HT-29 (cell line): Measurements from ENCODE around the gene MAP1LC3B2. TPM values are rescaled to one million over a fixed set of nuclear protein-coding genes. Genes with fewer than 3 reads are reported as not detected.

ENCODE experiments used
- DNase-seq: peaks from one replicate; pipeline ENCODE4 v3.0.0-alpha.2; 2015; ENCODE audit warnings: low spot score
- total RNA-seq: library from RNA; depleted of rRNA; stranded (reverse); fragments of >200 nt; shearing (Covaris generic); gene quantifications from 2 replicates; pipeline ENCODE4 v1.2.3, GENCODE V29; 2014

MAP1LC3B2 gene
- total RNA-seq, 1 experiment from 2014 or later: not detected

DNA sequence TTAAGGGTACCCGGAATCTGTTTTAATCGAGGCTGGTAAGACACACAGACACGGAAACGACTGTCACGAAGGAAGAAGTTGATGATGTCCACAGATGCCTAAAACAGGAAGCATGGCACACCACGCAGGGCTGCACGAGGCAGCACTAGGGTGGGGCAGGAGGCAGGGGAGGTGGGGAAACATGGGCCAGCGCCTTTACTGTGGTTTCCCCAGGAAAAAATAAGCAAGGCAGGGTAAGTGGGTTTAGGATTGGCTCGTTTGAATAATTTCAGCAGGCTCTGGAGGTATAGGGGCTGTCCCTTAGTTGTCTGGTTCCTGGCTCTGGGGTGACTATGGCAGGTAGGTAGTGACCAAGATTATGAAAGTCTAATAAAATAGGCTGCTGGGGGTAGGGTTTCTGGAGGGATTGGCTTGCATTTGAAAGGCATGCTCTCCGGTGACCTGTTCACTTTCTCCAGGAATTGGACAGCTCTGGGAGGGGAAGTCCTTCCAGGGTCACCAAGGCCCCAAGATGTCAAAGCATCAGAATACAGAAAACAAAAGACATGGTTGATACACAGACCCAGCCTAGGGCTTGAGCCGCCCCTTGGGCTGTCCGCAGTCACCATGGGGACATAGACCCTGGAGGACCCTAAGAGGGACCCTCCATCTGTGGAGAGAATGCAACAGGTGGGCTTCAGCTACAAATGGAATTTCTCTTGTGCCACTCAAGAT lies 35.3 kb downstream of the MAP1LC3B2 start:
- DNase-seq: no peak

DNA sequence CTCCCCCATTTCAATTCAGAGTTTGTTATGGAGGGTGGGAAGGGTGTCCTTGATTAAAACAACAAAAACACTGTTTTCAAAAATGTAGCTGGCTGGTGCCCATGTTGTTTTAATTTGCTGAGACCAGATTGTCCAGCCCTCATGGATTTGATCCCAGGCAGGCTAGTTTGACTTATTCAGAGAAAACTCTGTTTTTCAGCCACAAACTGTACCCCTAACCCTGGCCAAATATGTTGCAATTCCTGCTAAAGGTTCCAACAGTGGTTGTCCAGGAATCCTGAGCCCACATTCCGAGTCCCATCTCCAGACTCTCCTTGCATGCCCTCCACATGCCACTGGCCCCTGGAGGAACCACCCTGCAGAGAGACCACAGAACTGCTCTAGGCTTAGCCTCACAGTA lies 36.0 kb downstream of the MAP1LC3B2 start:
- DNase-seq: no peak

DNA sequence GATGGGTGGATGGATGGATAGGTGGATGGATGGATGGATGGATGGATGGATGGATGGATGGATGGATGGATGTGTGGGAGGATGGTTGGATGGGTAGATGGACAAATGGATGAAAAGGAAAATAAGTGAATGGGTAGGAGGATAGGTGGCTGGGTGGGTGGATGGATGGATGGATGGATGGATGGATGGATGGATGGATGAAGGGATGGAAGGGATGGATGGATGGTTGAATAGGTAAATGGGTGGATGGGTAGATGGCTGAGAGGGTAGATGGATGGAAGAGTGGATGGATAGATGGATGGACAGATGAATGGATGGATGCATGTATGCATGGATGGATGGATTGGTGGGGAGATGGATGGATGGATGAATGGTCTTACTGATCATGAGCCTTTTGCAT lies 36.5 kb downstream of the MAP1LC3B2 start:
- DNase-seq: no peak

DNA sequence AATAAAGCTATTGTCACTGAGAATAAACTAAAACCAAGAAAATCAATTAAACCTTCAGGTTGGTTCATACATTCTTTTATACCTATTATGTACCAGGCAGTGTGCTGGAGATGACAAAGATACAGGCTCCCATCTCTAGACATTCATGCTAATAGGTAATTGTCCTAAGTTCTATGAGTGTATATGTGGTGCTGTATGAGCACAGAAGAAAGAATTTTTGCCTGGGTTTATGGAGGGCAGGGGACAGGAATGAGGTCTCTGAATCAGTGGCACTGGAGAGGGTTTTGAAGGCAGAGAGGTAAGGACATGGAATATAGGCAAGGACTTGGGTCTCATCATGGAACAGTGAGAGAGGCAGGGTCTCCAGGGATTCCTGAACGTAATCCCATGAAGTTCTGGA lies 38.7 kb downstream of the MAP1LC3B2 start:
- DNase-seq: no peak

DNA sequence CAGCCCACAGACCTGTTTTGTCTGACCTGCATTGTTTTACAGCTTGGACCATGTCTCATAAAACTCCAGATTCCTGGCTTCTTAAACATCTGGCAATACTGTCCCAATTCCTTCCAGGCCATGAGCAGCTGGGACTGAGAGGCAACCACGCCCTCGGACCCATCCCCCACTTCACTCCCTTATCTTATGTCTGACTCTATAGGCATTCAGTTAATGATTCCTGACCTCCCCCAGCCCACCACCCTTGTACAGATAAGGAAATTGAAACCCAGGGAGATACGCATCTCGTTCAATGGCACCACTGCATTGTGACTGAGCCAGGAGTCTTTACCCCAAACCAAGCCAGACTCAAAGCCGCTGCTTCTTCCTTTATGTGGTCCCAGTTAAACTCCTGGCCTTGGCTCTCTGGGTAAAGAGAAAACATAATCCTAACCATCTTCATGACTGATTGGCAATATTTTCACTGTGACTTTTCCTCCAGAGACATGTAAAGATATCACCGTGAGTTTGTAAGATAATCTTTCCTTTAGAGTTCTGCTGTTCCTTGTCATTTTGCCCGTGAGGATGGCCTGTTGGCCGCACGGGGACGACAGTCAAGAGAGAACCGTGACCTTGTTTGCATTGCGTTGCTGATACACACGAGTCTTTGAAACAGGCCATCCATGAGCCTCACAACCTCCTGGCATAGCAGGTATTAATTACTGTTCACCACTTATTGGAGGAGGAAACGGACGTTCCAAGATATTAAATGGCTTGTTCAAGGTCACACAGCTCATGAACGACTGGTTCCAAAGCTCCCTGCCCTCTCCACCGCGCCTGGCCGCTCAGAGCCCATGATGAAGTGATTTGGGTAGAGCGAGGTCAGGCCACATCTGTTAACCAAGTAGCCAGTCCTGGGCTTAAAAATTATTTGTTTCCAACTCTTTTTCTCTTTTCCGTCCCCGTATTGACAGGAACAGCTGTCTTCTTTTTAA lies 39.4 kb downstream of the MAP1LC3B2 start:
- no peak for DNase-seq

GRCh38 chr12:116599285-116600136 lies 40.3 kb downstream of the MAP1LC3B2 start:
- DNase-seq: peak; percentile 47

DNA sequence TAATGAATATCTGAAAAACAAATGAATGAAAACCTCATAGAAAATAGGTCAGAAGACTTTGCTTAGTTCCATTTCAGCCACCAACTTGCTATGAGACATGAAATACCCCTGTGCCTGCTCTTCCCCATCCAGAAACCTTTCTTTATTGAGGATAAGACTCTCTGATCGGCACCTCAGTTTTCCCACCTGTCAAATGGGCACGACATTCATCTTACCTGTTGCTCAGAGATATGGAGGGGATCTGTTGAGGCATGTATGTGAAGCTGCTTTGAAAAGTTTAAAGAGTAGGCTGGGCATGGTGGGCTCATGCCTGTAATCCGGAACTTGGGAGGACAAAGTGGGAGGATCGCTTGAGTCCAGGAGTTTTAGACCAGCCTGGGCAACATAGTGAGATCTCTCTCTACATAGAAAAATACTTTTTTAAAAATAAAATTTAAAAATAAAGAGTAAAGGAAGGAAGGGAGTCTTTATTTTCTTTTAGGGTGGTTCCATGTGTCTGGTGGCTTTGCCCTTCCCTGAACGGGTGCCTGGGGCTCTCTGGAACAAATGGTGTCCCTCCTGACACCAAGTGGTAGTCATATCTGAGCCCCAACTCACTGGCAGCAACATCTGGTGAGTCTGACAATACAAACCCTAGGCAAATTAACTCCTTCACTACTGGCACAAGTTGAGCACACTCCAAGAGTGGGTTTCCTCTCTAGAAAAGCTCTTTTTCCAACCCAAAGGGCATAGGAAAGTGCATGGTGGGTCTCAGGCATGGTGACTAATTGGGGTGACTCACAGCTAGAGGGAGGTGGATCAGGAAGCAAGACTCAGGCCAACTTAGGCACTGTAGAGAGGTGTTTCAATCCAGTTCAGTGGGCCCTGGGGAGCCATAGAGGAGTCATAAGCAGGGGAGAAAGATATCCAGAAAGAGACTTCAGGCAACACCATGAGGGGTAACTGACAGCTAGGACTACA lies 42.1 kb downstream of the MAP1LC3B2 start:
- no peak for DNase-seq

DNA sequence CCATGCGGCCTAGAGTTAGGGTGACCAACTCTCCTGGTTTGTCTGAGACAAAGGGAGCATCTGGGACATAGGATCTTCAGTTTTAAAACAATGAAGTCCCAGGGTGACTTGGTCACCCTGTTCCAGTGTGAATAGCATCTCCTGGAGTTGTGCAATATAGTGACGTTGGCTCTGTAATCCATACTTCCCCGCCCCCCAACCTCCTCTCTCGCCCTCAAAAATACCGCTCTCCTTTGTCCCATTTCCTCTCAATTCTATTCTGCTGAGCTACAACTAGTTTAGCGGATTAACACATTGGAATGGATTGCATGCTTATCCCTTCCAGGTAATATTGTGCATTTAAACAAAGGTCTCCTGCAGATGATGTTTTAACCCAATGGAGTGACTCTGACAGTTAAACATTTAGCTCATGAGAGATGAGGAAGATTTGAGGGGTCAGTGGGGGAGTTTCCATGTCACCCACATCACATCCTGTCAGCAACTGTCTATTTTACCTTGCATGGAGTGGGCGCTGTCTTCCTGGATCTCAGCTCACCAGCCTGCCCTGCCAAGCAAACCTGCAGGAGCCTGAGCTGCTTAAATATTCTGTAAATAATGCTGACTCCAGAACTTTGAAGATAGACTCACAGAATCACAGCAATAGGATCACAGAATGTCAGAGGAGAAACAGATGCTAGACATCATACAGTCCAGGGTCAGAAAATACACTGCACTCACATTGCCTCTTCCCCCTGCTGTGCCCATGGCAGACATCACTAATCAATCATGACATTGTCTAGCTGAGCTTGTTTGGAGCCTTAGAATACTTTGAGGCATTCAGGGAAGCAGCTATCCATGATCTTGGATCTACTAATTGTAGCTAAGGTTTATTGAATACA lies 43.0 kb downstream of the MAP1LC3B2 start:
- DNase-seq: no peak

GRCh38 chr12:116603546-116604177 lies 44.5 kb downstream of the MAP1LC3B2 start:
- no peak for DNase-seq

DNA sequence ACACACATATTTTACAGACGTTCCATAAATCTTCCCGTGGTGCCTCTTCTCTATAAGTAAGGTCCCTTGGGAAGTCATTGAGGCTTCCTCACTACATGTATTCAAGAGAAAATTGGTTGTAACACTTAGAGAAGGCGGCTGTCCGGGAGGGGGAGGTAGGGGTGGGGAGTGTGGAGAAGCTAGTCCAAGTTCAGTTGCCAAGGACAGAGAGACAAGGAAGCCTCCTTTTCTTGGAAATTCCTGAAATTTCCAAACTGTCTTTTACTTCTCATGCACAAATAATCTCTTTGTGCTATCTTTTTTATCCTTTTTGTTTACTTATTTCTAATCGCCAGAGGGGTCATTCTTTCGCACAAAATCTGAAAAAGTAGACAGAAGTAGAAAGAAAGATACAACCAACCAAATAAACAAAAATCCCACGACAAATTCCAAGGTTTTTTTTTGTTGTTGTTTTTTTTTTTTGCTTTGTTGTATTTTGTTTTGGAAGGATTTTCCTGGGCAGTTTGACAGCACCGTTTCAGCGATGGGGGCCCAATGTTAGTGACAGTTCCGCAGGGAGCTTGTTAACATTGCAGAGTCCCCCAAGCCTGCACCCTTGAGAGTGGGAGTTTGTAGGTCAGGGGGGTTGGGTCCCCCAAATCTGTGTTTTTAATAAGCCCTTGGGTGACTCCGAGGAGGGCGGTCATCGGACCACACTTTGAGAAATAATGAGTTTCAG lies 45.2 kb downstream of the MAP1LC3B2 start:
- DNase-seq: no peak

DNA sequence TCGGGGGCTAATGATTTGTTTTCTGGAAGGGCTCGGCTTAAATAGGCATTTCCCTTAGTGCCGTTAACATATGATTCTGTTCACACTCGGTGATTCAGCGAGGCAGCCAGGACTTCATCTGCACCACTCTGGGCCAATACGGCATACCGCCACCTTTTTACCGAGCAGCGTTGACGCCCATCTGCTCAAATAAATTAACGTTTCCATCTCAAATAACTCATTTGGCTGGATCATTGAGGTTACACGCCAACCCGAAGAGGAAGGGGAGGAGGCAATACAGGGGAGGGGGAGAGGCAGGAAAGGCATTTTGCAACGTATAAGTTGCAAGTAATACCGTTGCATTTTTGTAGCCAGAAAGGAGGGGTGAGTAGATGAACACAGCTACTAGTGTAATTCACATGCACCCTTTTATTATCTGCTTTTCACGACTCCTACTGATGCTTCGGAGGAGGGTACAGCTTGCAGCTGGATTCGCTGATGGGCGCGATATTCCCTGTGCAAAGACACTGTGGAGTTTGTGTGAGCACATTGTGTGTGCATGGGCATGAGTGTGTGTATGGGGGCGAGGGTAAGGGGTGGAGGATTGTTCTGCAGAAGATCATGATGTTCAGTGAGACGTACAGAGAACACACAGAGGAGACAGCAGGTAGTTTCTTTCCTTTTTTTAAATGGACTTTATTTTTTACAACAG lies 45.9 kb downstream of the MAP1LC3B2 start:
- DNase-seq: no peak

DNA sequence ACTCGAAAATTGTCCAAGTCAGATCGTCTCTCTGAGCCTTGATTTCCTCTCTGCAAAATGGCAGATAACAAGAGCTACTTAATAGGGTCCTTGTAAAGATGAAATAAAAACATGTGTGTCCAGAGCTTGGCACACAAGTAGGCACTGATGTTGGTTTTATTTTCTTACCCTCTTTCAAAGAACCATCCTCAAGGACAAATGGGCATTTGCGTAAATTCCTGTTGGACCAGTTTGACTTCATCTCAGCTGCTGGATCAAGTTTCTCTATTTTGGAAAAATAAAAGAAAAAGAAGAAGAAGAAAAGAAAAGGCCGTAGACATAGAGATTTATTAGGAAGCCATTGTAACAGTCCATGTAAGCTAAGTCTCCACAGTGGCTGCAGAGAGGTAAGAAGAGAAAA lies 47.2 kb downstream of the MAP1LC3B2 start:
- DNase-seq: no peak

GRCh38 chr12:116607039-116607438 lies 47.9 kb downstream of the MAP1LC3B2 start:
- no peak for DNase-seq

DNA sequence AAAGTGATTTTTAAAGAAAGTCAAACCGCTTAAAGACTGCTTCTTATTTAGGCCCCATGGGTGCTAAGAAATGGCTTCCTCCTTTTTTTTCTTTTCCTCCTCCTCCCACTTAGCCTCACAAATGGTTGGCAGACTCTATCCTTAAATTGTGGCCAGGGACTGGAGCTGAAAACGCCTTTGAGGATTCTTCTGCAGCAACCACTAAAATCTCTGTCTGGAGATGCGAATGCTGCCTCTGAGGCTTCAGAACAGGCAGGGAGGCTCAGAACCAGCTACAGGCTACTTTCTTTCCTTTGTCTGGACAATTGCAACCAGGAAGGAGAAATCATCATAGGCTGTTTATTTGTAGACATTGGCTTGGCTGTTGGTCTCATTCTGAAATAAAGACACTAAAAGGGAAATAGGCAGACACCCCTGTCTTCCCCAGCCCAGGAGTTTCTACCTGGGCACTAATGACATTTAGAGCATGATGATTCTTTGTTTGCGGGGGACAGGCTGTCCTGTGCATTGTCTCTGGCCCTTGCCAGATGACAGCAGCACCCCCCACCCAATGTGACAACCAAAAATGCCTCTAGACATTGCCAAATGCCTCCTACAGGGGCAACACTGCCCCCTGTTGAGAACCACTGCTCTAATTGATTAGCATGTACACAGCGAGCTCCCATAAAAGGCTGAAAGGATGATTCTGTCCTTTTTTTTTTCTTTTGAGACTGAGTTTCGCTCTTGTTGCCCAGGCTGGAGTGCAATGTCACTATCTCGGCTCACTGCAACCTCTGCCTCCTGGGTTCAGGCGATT lies 50.3 kb downstream of the MAP1LC3B2 start:
- DNase-seq: no peak

GRCh38 chr12:116610971-116611541 lies 51.9 kb downstream of the MAP1LC3B2 start:
- DNase-seq: peak; percentile 23

- DNase-seq: no peak
Observed at GRCh38 chr12:116612436-116612835, 53.3 kb downstream of the MAP1LC3B2 start.

- no peak for DNase-seq
Observed at GRCh38 chr12:116613256-116613655, 54.1 kb downstream of the MAP1LC3B2 start.
